A673 (cell line): ENCODE measurements around the gene GALNTL6. TPM values are rescaled to one million over a fixed set of nuclear protein-coding genes. Genes with fewer than 3 reads are reported as not detected.

ENCODE experiments used
- BruUV-seq: library from RNA; stranded (reverse); fragments of 400-500 nt; replicated peaks from 2 replicates; lab custom pipeline; 2021; lab: Mats Ljungman, UMichigan
- CTCF ChIA-PET: fragments of 300-600 bp; sonication (Branson Sonifier 250); formaldehyde crosslinking; loops from one replicate; lab custom pipeline; 2022; ENCODE audit warnings: antibody characterized with exemption; lab: Charles Lee
- POLR2A ChIA-PET: fragments of 300-600 bp; sonication (Branson Sonifier 250); formaldehyde crosslinking; loops from one replicate; lab custom pipeline; 2022; ENCODE audit warnings: antibody characterized with exemption; ENCODE audit not compliant: low non-redundant PET; lab: Charles Lee
- DNase-seq: peaks from one replicate; pipeline ENCODE4 v3.0.0-alpha.2; 2015; ENCODE audit warnings: low spot score
- H3K27ac ChIP-seq: fragments of 200-600 bp; sonication (generic); 2 replicates; pipeline ENCODE4 v1.5.1; 2016; ENCODE audit warnings: mixed run types, low read depth, mild to moderate bottlenecking, mixed read lengths, antibody characterized with exemption, low read length; ENCODE audit not compliant: poor library complexity, severe bottlenecking
- H3K27me3 ChIP-seq: fragments of 200-600 bp; sonication (generic); replicated peaks from 2 replicates; pipeline ENCODE4 v1.6.1; 2017; ENCODE audit warnings: mixed run types, low read depth, mild to moderate bottlenecking, mixed read lengths, antibody characterized with exemption, low read length; ENCODE audit not compliant: insufficient read depth, poor library complexity
- H3K36me3 ChIP-seq: fragments of 200-600 bp; sonication (generic); 2 replicates; pipeline ENCODE4 v1.6.1; 2016; ENCODE audit warnings: mixed run types, mild to moderate bottlenecking, mixed read lengths, antibody characterized with exemption, low read length; ENCODE audit not compliant: insufficient read depth, poor library complexity, severe bottlenecking
- H3K4me1 ChIP-seq: fragments of 200-600 bp; sonication (generic); 2 replicates; pipeline ENCODE4 v1.6.1; 2017; ENCODE audit warnings: mixed run types, mild to moderate bottlenecking, mixed read lengths, antibody characterized with exemption, low read length; ENCODE audit not compliant: insufficient read depth, poor library complexity, severe bottlenecking
- H3K4me3 ChIP-seq: fragments of 200-600 bp; sonication (generic); 2 replicates; pipeline ENCODE4 v1.5.1; 2016; ENCODE audit warnings: low read depth, mixed run types, mild to moderate bottlenecking, mixed read lengths, low read length; ENCODE audit not compliant: poor library complexity, severe bottlenecking
- H3K9me3 ChIP-seq: fragments of 200-600 bp; sonication (generic); 2 replicates; pipeline ENCODE4 v1.6.1; 2016; ENCODE audit warnings: mixed run types, low read depth, mild to moderate bottlenecking, mixed read lengths, antibody characterized with exemption, low read length; ENCODE audit not compliant: poor library complexity, severe bottlenecking
- EZH2 ChIP-seq: fragments of 200-600 bp; sonication (generic); IDR thresholded peaks from 2 replicates; pipeline ENCODE4 v1.6.1; 2017; ENCODE audit warnings: borderline replicate concordance, low read depth, mild to moderate bottlenecking, mixed read lengths, antibody characterized with exemption, low read length; ENCODE audit not compliant: poor library complexity, severe bottlenecking
- intact Hi-C: fragments of 100-400 bp; cut with micrococcal nuclease; formaldehyde crosslinking; loops from one replicate; pipeline ENCODE4 v1.10.0; 2022; ENCODE audit not compliant: unreplicated experiment
- total RNA-seq: library from RNA; stranded (reverse); gene quantifications from 2 replicates; pipeline ENCODE4 v1.2.3, GENCODE V29; 2021
- TF ChIP-seq, protein P1 (sequence below): fragments of 300-800, 200-600 bp; sonication (generic); conservative IDR thresholded peaks from 2 replicates; pipeline ENCODE4 v1.5.1; 2017; ENCODE audit warnings: low read depth, mild to moderate bottlenecking, antibody characterized with exemption, low read length, moderate library complexity, mixed read lengths

The GALNTL6 gene
- total RNA-seq, 1 experiment from 2014 or later = 0.30 TPM

DNA sequence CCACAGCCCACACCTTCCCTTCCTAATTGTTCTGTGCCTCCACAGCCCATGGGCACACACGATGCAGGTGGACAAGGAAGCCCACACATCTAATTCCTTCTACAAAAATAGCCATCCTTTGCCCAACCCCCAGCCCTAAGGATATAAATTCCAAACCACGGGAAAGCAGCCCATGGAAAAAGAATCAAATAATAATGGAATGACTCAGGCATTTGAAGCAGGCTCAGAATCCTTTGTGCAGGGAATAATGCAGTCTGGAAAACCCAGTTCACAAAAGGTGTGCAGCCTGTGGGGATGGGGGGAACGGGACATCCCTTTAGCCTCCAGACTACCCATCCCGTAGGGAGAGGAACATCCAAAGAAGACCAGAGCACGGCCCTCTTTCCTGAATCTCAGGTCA lies 1013.1 kb downstream of the GALNTL6 start:
- H3K27ac ChIP-seq = no peak overlapping the region
- no peaks in the 10 kb centered on the region for H3K4me1 ChIP-seq
- no peaks in the 10 kb centered on the region for H3K36me3 ChIP-seq
- intact Hi-C loops = loop anchor here (5.0 to 10.0 kb wide), 2 partner anchors 592 to 619 kb away; no protein-coding TSS in a partner anchor
- DNase-seq = no peak
- no TSS peak for BruUV-seq
- no peak for TF ChIP-seq EZH2
- TF ChIP-seq, protein P1, sequence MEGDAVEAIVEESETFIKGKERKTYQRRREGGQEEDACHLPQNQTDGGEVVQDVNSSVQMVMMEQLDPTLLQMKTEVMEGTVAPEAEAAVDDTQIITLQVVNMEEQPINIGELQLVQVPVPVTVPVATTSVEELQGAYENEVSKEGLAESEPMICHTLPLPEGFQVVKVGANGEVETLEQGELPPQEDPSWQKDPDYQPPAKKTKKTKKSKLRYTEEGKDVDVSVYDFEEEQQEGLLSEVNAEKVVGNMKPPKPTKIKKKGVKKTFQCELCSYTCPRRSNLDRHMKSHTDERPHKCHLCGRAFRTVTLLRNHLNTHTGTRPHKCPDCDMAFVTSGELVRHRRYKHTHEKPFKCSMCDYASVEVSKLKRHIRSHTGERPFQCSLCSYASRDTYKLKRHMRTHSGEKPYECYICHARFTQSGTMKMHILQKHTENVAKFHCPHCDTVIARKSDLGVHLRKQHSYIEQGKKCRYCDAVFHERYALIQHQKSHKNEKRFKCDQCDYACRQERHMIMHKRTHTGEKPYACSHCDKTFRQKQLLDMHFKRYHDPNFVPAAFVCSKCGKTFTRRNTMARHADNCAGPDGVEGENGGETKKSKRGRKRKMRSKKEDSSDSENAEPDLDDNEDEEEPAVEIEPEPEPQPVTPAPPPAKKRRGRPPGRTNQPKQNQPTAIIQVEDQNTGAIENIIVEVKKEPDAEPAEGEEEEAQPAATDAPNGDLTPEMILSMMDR = no peak
- H3K9me3 ChIP-seq = no peaks in the 10 kb centered on the region
- POLR2A ChIA-PET = no interaction called here
- H3K4me3 ChIP-seq = no peak overlapping the region
- no peaks in the 10 kb centered on the region for H3K27me3 ChIP-seq
- CTCF ChIA-PET = no interaction called here

DNA sequence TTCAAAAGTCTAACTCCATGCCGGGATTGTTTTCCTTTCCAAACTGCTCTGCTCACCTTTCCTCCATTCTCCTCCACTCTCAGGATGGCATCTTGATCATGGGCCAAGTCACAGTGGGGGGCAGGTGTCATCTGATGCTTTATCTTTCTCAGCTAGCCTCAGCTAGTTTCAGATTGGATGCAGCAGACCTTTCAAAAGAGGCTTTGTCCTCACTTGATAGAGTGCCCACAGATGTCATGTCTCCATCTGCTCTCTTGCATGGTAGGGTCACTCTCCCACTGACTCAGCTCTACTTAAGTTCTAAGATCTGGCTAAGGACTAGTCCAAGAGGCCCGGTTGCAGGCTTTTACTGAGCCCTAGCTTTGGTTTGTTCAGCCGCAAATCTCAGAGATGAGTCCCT lies 1013.7 kb downstream of the GALNTL6 start:
- TF ChIP-seq EZH2 = no peak
- TF ChIP-seq, protein P1 = no peak
- Histone ChIP-seq H3K4me3 (no peak overlapping the region), H3K27ac (no peak overlapping the region), H3K4me1 (no peaks in the 10 kb centered on the region), H3K9me3 (no peaks in the 10 kb centered on the region), H3K36me3 (no peaks in the 10 kb centered on the region), H3K27me3 (no peaks in the 10 kb centered on the region)
- no peak for DNase-seq
- no TSS peak for BruUV-seq
- POLR2A ChIA-PET = no interaction called here
- intact Hi-C loops = loop anchor here (5.0 to 10.0 kb wide), 2 partner anchors 592 to 620 kb away; no protein-coding TSS in a partner anchor
- CTCF ChIA-PET = no interaction called here

DNA sequence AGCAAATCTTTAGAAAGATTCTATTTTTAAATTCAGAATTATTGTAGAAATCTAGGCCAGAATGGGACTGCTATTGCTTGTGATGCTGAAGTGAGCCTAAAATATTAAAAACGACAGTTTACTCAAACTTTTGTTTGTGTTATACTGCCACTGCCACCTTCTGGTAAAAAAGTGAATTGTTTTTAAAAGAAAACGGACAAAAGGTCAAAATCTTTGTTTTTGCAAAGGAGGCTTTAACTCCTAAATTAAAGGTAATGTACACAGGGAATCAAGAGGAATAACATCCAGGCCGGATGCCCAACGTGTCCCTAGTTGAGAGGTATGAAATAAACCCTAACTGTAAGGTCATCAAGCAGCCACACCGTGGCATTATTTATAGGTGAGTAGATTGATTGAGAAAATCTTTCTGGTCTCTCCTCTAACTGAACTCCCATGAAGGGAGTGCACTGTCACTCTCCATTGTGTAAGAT lies 1017.1 kb downstream of the GALNTL6 start:
- BruUV-seq = no TSS peak
- intact Hi-C loops = loop anchor here (5.0 kb wide), 1 partner anchor 983 kb away; no protein-coding TSS in a partner anchor
- ChIA-PET CTCF (interaction anchor here (0.7 kb wide), 1 partner anchor 569 kb away, joined by 3 read pairs; no protein-coding TSS in a partner anchor), POLR2A (no interaction called here)
- H3K4me1 ChIP-seq = no peaks in the 10 kb centered on the region
- H3K4me3 ChIP-seq = no peak overlapping the region
- no peaks in the 10 kb centered on the region for H3K36me3 ChIP-seq
- no peaks in the 10 kb centered on the region for H3K27me3 ChIP-seq
- TF ChIP-seq, protein P1 = peak; percentile 60
- no peak for TF ChIP-seq EZH2
- no peaks in the 10 kb centered on the region for H3K9me3 ChIP-seq
- no peak overlapping the region for H3K27ac ChIP-seq
- peak; percentile 55 for DNase-seq
